ENCODE data around the gene OR10P1.
"Not testable (repeated sequence)": the region's sequence is repeated elsewhere in the genome, so short reads cannot be mapped to it uniquely, and the experiment has no call there.

Gene OR10P1

DNA sequence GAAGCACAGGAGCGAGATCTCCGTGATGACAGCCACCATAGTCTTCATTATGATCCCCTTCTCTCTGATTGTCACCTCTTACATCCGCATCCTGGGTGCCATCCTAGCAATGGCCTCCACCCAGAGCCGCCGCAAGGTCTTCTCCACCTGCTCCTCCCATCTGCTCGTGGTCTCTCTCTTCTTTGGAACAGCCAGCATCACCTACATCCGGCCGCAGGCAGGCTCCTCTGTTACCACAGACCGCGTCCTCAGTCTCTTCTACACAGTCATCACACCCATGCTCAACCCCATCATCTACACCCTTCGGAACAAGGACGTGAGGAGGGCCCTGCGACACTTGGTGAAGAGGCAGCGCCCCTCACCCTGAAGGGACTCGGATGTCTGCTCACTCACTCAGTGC lies 775 bp downstream of the OR10P1 start:
- H3K4me1 ChIP-seq (ENCODE audit: insufficient read depth, low read length) = no peaks in the 10 kb centered on the region
- no peak overlapping the region for H3K9ac ChIP-seq (ENCODE audit: low read depth, low read length)

DNA sequence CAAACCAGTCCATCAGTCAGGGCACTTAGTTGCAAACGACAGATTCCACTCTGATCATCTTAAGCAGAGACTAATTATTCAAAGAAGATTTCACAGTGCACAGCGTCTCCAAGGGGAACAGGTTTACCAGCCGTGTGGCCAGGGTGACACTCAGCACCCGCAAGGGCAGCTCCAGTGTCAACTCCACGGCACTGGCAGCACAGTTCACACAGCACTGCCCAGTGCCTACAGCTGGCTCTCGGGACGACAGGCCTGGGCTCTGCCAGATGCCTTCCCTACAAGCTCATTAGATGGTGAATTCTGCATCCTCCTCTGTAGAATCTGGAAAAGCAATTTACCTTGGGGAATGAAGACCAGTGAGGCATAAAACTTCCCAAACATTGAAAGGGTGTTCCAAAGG lies 4.9 kb downstream of the OR10P1 start:
- H3K36me3 ChIP-seq (ENCODE audit: insufficient read depth, low read length) = no peaks in the 10 kb centered on the region
- no peak overlapping the region for H3K9ac ChIP-seq (ENCODE audit: low read depth, low read length)
- no peaks in the 10 kb centered on the region for H3K9me3 ChIP-seq (ENCODE audit: control insufficient read depth, insufficient read depth, low read length)

More for the DNA sequence above, 775 bp downstream of the OR10P1 start:
- Histone ChIP-seq H3K36me3 (ENCODE audit: insufficient read depth, low read length) (no peaks in the 10 kb centered on the region), H3K9me3 (ENCODE audit: control insufficient read depth, insufficient read depth, low read length) (no peaks in the 10 kb centered on the region)

DNA sequence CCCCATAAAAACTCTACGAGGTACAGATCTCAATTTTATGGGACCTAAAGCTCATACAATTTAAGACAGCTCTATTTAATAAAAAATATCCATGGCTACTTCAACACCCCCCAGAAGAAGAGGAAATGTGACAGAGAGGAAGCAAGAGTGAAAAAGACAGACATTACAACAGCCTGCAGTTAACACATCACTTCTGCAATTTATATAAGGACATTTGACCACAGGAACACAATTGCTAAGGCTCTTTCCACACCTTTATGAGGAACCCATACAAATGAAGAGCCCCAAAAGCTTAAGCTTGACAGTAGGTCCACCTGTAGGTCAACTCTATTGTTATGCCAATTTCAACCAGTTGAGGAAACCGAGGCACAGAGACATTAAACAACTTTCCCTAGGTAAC lies 5.6 kb downstream of the OR10P1 start:
- Histone ChIP-seq H3K4me1 (ENCODE audit: insufficient read depth, low read length) (no peaks in the 10 kb centered on the region), H3K9me3 (ENCODE audit: control insufficient read depth, insufficient read depth, low read length) (no peaks in the 10 kb centered on the region), H3K9ac (ENCODE audit: low read depth, low read length) (no peak overlapping the region), H3K36me3 (ENCODE audit: insufficient read depth, low read length) (no peaks in the 10 kb centered on the region)

More for the DNA sequence above, 4.9 kb downstream of the OR10P1 start:
- H3K4me1 ChIP-seq (ENCODE audit: insufficient read depth, low read length) = no peaks in the 10 kb centered on the region

DNA sequence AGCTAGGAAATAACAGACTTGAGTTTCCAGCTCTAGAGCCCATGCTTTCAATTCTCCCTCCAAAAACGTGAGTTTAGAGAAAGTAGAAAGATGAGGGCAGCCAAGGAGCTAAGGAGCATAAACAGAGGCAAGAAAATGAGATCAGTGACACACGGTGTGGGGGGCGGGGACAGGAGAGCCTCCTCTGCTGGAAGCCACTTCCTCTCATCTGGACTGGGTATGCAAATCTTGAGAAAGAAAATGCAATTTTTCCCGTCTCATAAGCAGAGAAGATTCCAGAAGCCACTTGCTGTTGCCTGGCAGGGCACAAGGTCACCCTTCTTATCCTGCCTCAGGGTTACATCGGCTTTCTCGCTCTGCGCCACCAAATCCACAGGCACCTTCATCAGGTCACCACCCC lies 6.0 kb downstream of the OR10P1 start:
- no peaks in the 10 kb centered on the region for H3K9me3 ChIP-seq (ENCODE audit: control insufficient read depth, insufficient read depth, low read length)
- H3K4me1 ChIP-seq (ENCODE audit: insufficient read depth, low read length) = no peaks in the 10 kb centered on the region
- H3K36me3 ChIP-seq (ENCODE audit: insufficient read depth, low read length) = no peaks in the 10 kb centered on the region
- H3K9ac ChIP-seq (ENCODE audit: low read depth, low read length) = no peak overlapping the region

DNA sequence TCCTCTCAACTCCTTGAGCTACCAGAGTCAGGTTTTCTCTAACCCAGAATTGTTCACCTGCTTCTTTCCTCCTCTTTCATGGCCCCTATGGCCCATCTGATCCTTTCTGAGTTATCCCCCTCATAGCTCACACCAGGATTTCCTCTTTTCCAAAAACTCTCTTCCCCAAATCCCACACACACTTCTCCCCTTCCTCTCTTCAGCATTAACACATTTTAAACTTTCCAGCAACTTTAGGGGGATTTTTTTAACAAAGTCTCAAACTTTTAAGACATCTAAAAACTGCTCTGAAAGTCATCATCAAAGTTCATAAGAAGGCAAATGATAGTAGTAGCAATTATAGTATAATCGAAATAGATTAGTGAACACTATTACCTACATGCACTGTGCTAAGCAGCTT lies 7.9 kb downstream of the OR10P1 start:
- no peaks in the 10 kb centered on the region; the same call in 1 of the 2 replicates for H3K9me3 ChIP-seq (ENCODE audit: control insufficient read depth, insufficient read depth, low read length)
- H3K4me1 ChIP-seq (ENCODE audit: insufficient read depth, low read length) = no peaks in the 10 kb centered on the region
- H3K9ac ChIP-seq (ENCODE audit: low read depth, low read length) = no peak overlapping the region
- H3K36me3 ChIP-seq (ENCODE audit: insufficient read depth, low read length) = no peaks in the 10 kb centered on the region

DNA sequence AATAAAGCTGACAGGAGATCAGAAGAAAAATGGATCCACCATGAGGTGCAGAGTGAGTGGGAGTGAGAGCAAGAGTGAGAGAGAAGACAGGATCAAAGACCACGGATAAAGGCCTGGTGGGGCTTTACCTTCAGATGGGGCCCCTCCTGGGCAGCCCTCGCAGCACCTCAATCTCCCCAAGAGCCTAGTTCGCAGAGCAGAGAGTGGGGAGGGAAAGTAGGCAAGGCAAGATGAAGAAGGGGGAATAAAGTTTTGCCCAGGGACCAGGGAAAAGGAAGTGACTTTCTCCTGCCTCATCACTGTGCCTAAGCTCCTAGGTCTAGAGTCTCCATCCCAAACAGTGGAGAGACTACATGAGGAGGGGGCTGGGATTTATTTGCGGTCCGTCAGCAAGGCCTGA lies 10.3 kb downstream of the OR10P1 start:
- Histone ChIP-seq H3K9ac (ENCODE audit: low read depth, low read length) (no peak overlapping the region), H3K36me3 (ENCODE audit: insufficient read depth, low read length) (no peaks in the 10 kb centered on the region), H3K9me3 (ENCODE audit: control insufficient read depth, insufficient read depth, low read length) (no peaks in the 10 kb centered on the region; the same call in 1 of the 2 replicates), H3K4me1 (ENCODE audit: insufficient read depth, low read length) (no peaks in the 10 kb centered on the region)

DNA sequence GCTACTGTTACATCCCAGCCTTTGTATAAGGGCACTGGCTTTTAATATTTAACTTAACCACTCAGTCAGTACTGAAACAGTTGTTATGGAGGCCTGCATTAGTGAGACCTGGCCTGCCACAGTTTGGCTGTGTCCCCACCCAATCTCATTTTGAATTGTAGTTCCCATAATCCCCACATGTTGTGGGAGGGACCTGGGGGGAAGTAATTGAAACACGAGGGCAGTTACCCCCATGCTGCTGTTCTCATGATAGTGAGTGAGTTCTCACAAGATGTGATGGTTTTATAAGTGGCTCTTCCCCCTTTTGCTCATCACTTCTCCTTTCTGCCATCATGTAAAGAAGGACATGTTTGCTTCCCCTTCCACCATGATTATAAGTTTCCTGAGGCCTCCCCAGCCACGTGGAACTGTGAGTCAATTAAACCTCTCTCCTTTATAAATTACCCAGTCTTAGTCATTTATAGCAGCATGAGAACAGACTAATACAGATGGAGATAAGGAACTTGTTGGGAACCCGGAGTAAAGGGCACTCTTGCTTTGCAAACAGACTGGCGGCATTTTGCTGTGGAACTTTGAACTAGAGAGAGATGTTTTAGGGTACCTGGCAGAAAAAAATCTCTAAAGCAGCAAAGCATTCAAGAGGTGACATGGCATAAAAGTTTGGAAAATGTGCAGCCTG lies 14.1 kb downstream of the OR10P1 start:
- H3K9me3 ChIP-seq (ENCODE audit: control insufficient read depth, insufficient read depth, low read length); H3K36me3 ChIP-seq (ENCODE audit: insufficient read depth, low read length); H3K4me1 ChIP-seq (ENCODE audit: insufficient read depth, low read length); H3K9ac ChIP-seq (ENCODE audit: low read depth, low read length): not testable (repeated sequence)

DNA sequence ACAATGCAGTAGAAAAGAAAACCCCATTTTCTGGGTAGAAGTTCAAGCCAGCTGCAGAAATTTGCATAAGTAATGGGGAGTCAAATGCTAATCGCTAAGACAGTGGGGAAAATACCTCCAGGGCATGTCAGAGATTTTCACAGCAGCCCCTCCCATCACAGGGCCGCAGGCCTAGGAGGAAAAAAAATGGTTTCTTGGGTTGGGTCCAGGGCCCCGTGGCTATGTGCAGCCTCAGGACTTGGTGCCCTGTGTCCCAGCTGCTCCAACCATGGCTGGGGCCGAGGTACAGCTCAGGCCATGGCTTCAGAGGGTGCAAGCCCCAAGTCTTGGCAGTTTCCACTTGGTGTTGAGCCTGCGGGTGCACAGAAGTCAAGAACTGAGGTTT lies 14.6 kb downstream of the OR10P1 start:
- no peak overlapping the region for H3K9ac ChIP-seq (ENCODE audit: low read depth, low read length)
- H3K36me3 ChIP-seq (ENCODE audit: insufficient read depth, low read length) = no peaks in the 10 kb centered on the region
- H3K9me3 ChIP-seq (ENCODE audit: control insufficient read depth, insufficient read depth, low read length) = no peaks in the 10 kb centered on the region; the same call in 1 of the 2 replicates
- no peaks in the 10 kb centered on the region for H3K4me1 ChIP-seq (ENCODE audit: insufficient read depth, low read length)

DNA sequence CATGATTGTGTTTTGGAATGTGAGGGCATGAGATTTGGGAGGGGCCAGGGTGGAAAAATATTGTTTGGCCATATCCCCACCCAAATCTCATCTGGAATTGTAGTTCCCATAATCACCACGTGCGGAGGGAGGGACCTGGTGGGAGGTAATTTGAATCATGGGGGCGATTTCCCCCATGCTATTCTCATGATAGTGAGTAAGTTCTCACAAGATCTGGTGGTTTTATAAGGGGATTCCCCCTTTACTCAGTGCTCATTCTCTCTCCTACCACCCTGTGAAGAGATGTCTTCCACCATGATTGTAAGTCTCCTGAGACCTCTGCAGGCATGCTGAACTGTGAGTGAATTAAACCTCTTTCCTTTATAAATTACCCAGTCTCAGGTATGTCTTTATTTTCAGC lies 15.7 kb downstream of the OR10P1 start:
- no peaks in the 10 kb centered on the region for H3K4me1 ChIP-seq (ENCODE audit: insufficient read depth, low read length)
- H3K36me3 ChIP-seq (ENCODE audit: insufficient read depth, low read length) = no peaks in the 10 kb centered on the region
- no peak overlapping the region for H3K9ac ChIP-seq (ENCODE audit: low read depth, low read length)
- H3K9me3 ChIP-seq (ENCODE audit: control insufficient read depth, insufficient read depth, low read length) = no peaks in the 10 kb centered on the region; the same call in 1 of the 2 replicates

DNA sequence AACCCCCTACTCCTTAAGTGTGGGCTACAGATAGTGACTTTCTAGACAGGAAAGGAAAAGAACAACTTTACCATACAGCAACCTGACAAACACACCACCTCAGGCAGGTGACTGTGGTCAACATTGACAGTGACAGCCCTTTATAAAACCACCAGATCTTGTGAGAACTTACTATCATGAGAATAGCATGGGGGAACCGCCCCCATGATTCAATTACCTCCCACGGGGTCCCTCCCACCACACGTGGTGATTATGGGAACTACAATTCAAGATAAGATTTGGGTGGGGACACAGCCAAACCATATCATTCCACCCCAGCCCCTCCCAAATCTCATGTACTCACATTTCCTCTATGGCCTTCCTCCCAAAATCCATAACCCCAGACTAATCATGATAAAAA lies 16.3 kb downstream of the OR10P1 start:
- Histone ChIP-seq H3K36me3 (ENCODE audit: insufficient read depth, low read length) (no peaks in the 10 kb centered on the region), H3K9ac (ENCODE audit: low read depth, low read length) (no peak overlapping the region), H3K4me1 (ENCODE audit: insufficient read depth, low read length) (no peaks in the 10 kb centered on the region), H3K9me3 (ENCODE audit: control insufficient read depth, insufficient read depth, low read length) (no peaks in the 10 kb centered on the region; the same call in 1 of the 2 replicates)

DNA sequence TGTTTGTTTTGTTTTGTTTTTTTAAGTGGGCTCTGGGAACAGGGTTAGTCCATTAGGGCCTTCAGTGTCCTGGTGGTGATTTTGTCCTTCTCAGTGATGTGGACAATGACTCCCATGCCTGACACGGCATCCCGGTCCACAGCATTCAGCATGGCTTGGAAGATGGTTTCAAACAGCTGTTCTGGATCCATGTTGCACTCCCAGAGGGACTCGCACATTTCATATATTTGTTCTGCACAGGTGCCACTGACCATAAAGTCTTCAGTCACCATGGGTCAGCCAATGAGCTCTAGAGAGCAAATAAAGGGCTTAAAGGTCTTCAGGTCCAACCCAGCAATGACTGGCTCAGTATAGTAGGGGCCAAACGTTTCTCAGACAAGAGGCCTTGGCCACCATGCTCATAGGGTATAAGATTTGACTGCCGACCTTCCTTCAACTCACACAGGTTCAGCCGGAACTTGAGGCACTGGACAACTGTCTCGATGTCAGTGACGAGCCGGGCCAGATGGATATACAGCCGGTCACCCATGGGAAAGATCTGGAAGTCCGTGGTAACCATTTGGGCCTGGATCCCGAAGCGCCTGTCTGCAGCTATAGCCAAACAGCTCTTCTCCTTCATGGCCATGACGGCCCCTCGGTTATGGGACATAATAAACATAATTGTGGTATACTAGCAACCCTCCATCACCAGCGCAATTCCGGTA lies 18.0 kb downstream of the OR10P1 start:
- Histone ChIP-seq H3K36me3 (ENCODE audit: insufficient read depth, low read length) (no peaks in the 10 kb centered on the region), H3K4me1 (ENCODE audit: insufficient read depth, low read length) (no peaks in the 10 kb centered on the region), H3K9ac (ENCODE audit: low read depth, low read length) (no peak overlapping the region), H3K9me3 (ENCODE audit: control insufficient read depth, insufficient read depth, low read length) (no peaks in the 10 kb centered on the region)

DNA sequence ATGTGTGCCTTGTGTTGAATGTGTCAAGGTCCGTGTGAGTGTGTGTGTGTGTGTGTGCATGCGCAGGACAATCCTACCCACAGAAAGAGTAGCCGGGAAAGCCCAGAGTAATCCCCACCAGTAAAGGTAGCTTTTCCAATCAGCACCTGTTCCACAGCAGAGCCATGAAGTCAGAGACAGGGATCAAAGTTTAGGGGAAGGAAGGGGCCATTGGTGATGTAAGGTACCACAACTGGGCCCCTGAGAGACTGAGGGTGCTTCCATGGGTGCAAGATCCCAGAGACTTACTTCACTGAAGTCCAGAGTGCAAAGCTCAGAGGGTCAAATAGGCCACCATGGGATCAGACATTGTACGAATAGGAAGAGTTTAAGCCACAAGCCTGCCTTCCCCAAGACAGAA lies 20.5 kb downstream of the OR10P1 start:
- Histone ChIP-seq H3K9ac (ENCODE audit: low read depth, low read length) (no peak overlapping the region), H3K4me1 (ENCODE audit: insufficient read depth, low read length) (no peaks in the 10 kb centered on the region), H3K9me3 (ENCODE audit: control insufficient read depth, insufficient read depth, low read length) (no peaks in the 10 kb centered on the region), H3K36me3 (ENCODE audit: insufficient read depth, low read length) (no peaks in the 10 kb centered on the region)

DNA sequence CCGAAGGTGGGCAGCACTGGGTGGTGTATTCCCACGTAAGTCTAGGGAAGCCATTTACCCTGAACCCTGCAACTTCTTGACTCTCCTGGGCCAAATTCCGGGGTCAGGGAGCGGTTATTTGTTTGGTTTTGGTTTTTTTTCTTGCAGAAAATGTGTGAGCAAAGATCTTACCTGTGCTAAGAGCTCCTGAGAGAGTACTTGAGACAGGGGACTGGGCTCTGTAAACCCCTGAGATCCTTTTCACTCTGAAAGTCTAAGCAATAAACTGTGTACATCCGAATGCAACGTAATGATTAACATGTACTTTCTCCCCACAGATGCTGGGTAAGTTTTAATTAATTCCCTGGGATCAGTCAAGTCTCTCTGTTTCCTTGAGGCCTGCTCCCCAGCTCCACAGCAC lies 21.5 kb downstream of the OR10P1 start:
- H3K4me1 ChIP-seq (ENCODE audit: insufficient read depth, low read length) = no peaks in the 10 kb centered on the region
- H3K36me3 ChIP-seq (ENCODE audit: insufficient read depth, low read length) = no peaks in the 10 kb centered on the region
- H3K9me3 ChIP-seq (ENCODE audit: control insufficient read depth, insufficient read depth, low read length) = no peaks in the 10 kb centered on the region
- no peak overlapping the region for H3K9ac ChIP-seq (ENCODE audit: low read depth, low read length)

DNA sequence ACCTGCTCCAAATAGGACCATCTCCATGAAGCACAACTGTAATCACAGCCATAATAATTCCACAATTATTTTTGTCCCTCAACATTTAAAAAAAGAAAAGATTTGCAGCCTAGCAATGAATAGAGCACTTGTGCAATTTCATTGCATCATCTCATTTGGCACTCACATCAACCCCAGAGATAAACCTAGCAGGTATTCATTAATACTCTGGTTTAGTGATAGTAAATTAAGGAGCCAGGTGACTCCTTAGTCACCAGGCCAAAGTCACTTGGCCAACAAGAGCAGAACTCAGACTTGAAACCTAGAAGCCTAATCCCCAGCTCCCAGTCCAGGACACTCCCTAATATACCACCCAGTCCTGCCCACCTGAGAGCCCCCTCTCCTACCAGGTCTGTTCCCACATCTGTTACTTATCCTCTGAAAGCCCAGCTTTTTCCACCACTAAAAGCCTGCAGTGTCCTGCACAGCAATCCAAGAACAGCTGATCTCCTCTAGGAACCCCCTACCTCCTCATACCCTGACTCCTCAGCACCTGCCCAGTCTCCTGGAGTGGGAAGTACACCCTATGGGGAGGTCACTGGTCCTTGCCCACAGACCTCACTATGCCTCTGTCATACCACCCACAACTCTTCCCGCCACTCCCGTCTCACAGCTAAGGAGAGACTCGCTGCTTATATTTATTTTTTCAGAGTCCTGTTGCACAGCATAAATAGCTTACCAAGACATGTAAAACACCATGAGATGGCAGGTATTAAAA lies 22.1 kb downstream of the OR10P1 start:
- Histone ChIP-seq H3K9me3 (ENCODE audit: control insufficient read depth, insufficient read depth, low read length) (no peaks in the 10 kb centered on the region), H3K9ac (ENCODE audit: low read depth, low read length) (no peak overlapping the region), H3K4me1 (ENCODE audit: insufficient read depth, low read length) (no peaks in the 10 kb centered on the region), H3K36me3 (ENCODE audit: insufficient read depth, low read length) (no peaks in the 10 kb centered on the region)

Measured in ES-I3 (cell line).